Measurements from ENCODE around the gene SLC2A2. TPM values are rescaled to one million over a fixed set of nuclear protein-coding genes. Genes with fewer than 3 reads are reported as not detected.

Gene SLC2A2
- total and polyA plus RNA-seq, 7 donors: not detected

GRCh38 chr3:170982733-170983132 lies 43.8 kb downstream of the SLC2A2 start:
- H3K36me3 ChIP-seq: no peaks in the 10 kb centered on the region
- H3K9me3 ChIP-seq: peaks cover 0 to 3% (median 0%) of the 10 kb centered on the region in 4 donors
- no peak for DNase-seq
- no peaks in the 10 kb centered on the region for H3K27me3 ChIP-seq
- TF ChIP-seq CTCF (IDR thresholded peaks at IDR 0.05) (no peak), EP300 (IDR thresholded peaks at IDR 0.05) (no peak), POLR2AphosphoS5 (IDR thresholded peaks at IDR 0.05) (no peak), POLR2A (IDR thresholded peaks at IDR 0.05) (no peak)
- H3K27ac ChIP-seq: no peak overlapping the region
- intact Hi-C loops (cut with DNase I): no loop called here
- no peaks in the 10 kb centered on the region for H3K4me1 ChIP-seq
- H3K4me3 ChIP-seq: no peak overlapping the region
- WGBS, 2 donors: 91 to 94% methylated on average over 2 of the region's 2 CpGs

- peaks cover 0 to 3% (median 0%) of the 10 kb centered on the region in 4 donors for H3K9me3 ChIP-seq
- no peak for DNase-seq
- H3K27me3 ChIP-seq: no peaks in the 10 kb centered on the region
- no peak overlapping the region for H3K4me3 ChIP-seq
- no peaks in the 10 kb centered on the region for H3K4me1 ChIP-seq
- TF ChIP-seq POLR2AphosphoS5 (IDR thresholded peaks at IDR 0.05): no peak
- no peak for TF ChIP-seq POLR2A (IDR thresholded peaks at IDR 0.05)
- TF ChIP-seq CTCF (IDR thresholded peaks at IDR 0.05): no peak
- intact Hi-C loops (cut with DNase I): no loop called here
- H3K27ac ChIP-seq: no peak overlapping the region
- H3K36me3 ChIP-seq: no peaks in the 10 kb centered on the region
Observed at GRCh38 chr3:170980399-170980798, 46.1 kb downstream of the SLC2A2 start.

GRCh38 chr3:170977949-170978745 lies 48.4 kb downstream of the SLC2A2 start:
- H3K36me3 ChIP-seq: no peaks in the 10 kb centered on the region
- H3K4me3 ChIP-seq: no peak overlapping the region
- DNase-seq: no peak
- H3K9me3 ChIP-seq: no peaks in the 10 kb centered on the region
- intact Hi-C loops (cut with DNase I): no loop called here
- 87 to 89% methylated on average over 11 of the region's 11 CpGs for whole genome bisulfite sequencing, 2 donors
- no peak for TF ChIP-seq EP300 (IDR thresholded peaks at IDR 0.05)
- no peak for TF ChIP-seq POLR2A (IDR thresholded peaks at IDR 0.05)
- no peak for TF ChIP-seq CTCF (IDR thresholded peaks at IDR 0.05)
- no peak for TF ChIP-seq POLR2AphosphoS5 (IDR thresholded peaks at IDR 0.05)
- no peaks in the 10 kb centered on the region for H3K4me1 ChIP-seq
- no peak overlapping the region for H3K27ac ChIP-seq
- H3K27me3 ChIP-seq: peaks cover 0 to 3% (median 0%) of the 10 kb centered on the region in 3 donors

GRCh38 chr3:170976190-170976519 lies 50.4 kb downstream of the SLC2A2 start:
- H3K4me1 ChIP-seq: no peaks in the 10 kb centered on the region
- intact Hi-C loops (cut with DNase I): no loop called here
- no peak overlapping the region for H3K27ac ChIP-seq
- no peak overlapping the region for H3K4me3 ChIP-seq
- H3K27me3 ChIP-seq: peaks cover 0 to 3% (median 0%) of the 10 kb centered on the region in 3 donors
- 79 to 95% methylated on average over 4 of the region's 4 CpGs for WGBS, 2 donors
- DNase-seq: no peak
- H3K9me3 ChIP-seq: no peaks in the 10 kb centered on the region
- TF ChIP-seq EP300 (IDR thresholded peaks at IDR 0.05) (no peak), POLR2AphosphoS5 (IDR thresholded peaks at IDR 0.05) (no peak), CTCF (IDR thresholded peaks at IDR 0.05) (no peak), POLR2A (IDR thresholded peaks at IDR 0.05) (no peak)
- H3K36me3 ChIP-seq: no peaks in the 10 kb centered on the region
